Measurements from ENCODE around the gene SLC13A3.
A peak's percentile ranks its signal among the peaks of the same experiment; 100 is the strongest.

SLC13A3 gene

DNA sequence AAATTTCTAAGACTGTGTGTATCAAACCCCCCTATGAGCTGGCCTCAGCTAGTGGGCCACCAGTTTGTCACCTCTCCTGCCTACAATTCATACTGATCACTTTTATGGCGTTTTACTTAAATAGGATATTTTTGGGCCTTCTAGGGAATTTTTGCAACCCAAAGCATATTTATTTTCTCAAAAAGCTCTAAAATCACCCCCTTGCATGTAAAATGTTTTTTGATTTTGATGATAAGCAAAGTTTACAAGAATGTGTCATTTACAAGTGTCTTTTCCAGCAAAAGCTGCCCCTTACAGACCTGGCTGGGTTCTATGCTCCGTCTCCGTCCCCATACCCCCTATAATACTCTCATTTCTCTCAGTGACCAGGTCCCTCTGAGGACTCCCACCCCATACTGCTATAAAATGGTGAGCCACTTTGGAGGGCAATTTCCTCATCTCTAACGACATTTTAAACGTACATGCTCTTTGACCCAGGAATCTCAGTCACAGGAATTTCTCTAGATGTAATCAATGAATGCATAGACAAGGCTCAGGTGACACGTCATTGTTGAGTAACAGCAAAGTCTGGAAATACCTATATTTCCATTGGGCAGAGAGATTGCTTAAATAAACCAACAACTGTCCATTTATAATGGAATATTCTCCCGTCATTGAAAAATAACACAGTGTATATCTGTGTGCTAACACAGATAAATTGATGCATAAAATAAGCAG lies 86.9 kb downstream of the SLC13A3 start:
- H3K36me3 Mint-ChIP-seq (ENCODE audit: low read depth), result no peaks in the 10 kb centered on the region
- no peaks in the 10 kb centered on the region for H3K9me3 Mint-ChIP-seq
- H3K27me3 Mint-ChIP-seq, result peaks cover 16% of the 10 kb centered on the region
- no peak for DNase-seq
- no peak overlapping the region for H3K4me3 Mint-ChIP-seq
- H3K4me1 Mint-ChIP-seq (ENCODE audit: low read depth), result peaks cover 7% of the 10 kb centered on the region
- no peak overlapping the region for H3K27ac Mint-ChIP-seq

DNA sequence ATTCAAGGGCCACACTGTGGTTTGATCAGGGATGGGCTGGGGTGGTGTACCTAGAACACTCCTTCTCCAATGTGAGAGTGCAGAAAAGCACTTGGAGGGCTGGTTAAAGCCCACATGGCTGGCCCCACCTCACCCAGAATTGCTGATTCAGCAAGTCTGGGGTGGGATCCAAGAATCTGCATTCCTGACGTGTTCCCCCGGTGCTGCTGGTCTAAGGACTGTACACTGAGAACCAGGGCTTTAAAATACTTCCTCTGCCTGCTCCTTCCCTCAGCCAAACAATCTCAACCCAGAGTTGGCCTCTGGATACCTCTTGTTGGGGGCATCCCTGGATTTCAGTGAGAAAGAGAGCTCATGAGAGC lies 87.4 kb downstream of the SLC13A3 start:
- Mint-ChIP-seq H3K4me3 (no peak overlapping the region), H3K4me1 (ENCODE audit: low read depth) (peaks cover 10% of the 10 kb centered on the region), H3K27ac (no peak overlapping the region), H3K27me3 (peaks cover 16% of the 10 kb centered on the region), H3K9me3 (no peaks in the 10 kb centered on the region), H3K36me3 (ENCODE audit: low read depth) (no peaks in the 10 kb centered on the region)
- no peak for DNase-seq

DNA sequence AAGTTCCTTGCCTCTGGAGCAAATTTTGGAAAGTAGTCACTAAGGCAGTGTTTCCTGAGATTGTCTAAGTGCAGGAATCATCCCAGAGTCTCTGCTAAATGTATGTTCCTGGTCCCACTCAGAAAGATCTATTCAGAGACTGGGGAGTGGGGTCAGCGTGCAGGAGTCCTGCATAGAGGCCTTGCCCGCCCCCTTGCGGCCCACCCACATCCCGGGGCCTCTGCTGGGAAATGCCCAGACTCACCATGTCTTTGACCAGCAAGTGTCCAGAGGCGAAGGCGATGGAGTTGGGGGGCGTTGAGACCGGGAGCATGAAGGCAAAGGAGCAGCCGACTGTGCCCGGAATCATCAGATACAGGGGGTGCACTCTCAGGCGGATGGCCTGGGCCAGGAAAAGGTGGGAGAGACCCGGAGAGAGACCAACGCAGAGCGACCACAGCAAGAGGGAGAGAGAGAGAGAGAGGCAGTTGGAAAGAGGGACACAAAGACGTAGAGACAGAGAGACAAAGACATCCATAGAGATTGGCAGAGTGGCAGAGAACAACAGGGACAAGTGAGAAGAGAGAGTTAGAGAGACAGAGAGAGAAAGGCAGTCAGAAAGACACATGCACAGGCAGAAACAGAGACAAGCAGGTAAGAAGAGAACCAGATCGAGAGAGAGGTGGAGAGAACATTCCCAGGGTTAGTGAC lies 87.9 kb downstream of the SLC13A3 start:
- Mint-ChIP-seq H3K9me3 (no peaks in the 10 kb centered on the region), H3K27ac (no peak overlapping the region), H3K4me1 (ENCODE audit: low read depth) (peaks cover 15% of the 10 kb centered on the region), H3K36me3 (ENCODE audit: low read depth) (no peaks in the 10 kb centered on the region), H3K4me3 (no peak overlapping the region), H3K27me3 (peaks cover 16% of the 10 kb centered on the region)
- DNase-seq, result no peak

DNA sequence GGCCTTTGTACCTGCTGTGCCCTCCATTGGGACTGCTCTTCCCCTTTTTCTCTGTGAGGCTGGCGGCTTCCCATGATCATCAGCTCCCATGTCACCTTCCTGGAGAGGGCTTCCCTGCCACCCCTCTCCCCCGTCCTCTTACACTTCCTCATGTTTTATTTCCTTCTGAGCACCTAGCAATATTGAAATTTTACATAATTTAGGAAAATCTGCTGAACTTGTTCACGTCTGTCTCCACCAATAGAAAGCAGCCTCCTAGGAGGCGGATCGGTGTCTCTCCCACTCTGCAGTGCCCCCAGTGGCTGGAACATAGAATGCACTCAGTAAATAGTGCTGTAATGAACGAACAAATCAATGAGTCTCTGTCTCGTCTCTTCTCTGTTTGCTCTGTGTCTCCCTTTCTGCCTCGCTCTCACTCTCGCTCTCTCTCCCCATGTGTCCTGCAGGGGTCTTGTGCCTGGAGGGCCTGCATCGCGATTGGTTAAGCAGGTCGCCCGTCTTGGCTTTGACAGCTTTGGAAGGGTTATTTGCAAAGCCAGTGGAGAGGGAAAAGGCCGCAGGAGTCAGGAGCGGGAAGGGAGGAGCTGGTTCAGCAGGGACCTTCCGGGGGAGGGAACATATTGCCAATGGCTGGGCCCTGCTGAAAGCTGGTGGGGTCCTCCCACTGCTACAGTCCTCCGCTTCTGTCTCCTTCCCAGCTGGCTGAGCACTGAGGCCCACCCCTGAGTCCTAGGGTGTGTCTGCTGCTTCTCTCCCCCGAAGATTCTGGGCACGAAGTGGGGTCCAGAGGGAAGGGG lies 88.7 kb downstream of the SLC13A3 start:
- Mint-ChIP-seq H3K36me3 (ENCODE audit: low read depth) (no peaks in the 10 kb centered on the region), H3K27ac (no peak overlapping the region), H3K4me1 (ENCODE audit: low read depth) (peaks cover 22% of the 10 kb centered on the region), H3K4me3 (no peak overlapping the region), H3K9me3 (no peaks in the 10 kb centered on the region), H3K27me3 (peaks cover 14% of the 10 kb centered on the region)
- DNase-seq, result peak; percentile 72

DNA sequence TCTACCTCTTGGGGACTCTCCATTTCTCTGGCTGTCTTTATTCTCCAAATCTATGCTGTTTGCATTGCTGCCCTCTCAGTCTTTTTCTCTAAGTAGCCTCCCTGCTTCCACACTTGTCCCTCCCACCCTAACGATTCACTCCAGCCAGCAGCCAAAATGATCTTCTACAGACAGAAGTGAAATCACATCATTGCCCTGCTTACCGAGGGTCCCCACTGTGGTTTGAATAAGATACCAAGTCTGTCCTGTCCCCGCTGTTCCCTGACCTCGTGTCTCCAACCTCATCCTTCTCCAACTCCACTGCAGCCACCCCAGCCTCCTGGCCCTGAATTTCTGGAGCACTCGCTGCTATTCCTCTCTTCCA lies 89.3 kb downstream of the SLC13A3 start:
- Mint-ChIP-seq H3K4me3 (no peak overlapping the region), H3K27ac (no peak overlapping the region), H3K27me3 (peaks cover 11% of the 10 kb centered on the region), H3K36me3 (ENCODE audit: low read depth) (no peaks in the 10 kb centered on the region), H3K4me1 (ENCODE audit: low read depth) (peaks cover 28% of the 10 kb centered on the region), H3K9me3 (no peaks in the 10 kb centered on the region)
- no peak for DNase-seq

DNA sequence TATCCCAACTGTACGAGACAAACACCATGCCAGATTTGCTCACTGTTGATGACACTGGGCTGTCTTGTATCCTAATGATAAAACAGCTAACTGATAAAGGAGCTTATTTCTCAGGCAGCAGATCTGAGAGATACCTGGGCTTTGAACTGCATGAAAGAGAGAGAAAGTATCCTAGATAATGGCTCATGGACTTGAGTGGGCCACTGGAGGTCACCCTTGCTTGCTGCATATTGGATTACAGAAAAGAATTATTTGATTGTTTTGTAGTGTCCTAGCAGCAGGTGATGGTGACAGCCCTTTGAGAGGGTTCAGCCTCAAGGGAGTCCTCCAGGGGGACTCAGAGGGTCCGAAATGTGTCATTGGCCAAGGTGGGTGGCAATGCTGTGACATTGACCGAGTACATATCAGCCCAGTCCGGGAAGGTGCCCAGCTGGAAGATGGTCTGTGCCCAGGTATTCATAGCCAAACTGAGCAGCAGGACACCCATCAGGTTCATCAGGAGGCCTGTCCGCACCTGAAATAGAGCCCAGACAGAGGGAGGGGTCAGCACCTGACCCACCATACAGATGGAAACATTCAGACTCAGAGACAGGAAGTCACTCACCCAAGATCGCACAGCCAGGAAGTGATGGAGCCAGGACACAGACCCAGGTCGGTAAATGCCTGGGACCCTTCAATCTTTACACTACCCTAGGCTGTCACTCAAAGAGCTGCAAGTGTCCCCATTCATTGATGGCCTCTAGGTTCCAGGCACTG lies 91.4 kb downstream of the SLC13A3 start:
- no peak overlapping the region for H3K27ac Mint-ChIP-seq
- H3K9me3 Mint-ChIP-seq, result no peaks in the 10 kb centered on the region
- DNase-seq, result no peak
- no peaks in the 10 kb centered on the region for H3K36me3 Mint-ChIP-seq (ENCODE audit: low read depth)
- H3K27me3 Mint-ChIP-seq, result peaks cover 2% of the 10 kb centered on the region
- peaks cover 36% of the 10 kb centered on the region for H3K4me1 Mint-ChIP-seq (ENCODE audit: low read depth)
- no peak overlapping the region for H3K4me3 Mint-ChIP-seq

DNA sequence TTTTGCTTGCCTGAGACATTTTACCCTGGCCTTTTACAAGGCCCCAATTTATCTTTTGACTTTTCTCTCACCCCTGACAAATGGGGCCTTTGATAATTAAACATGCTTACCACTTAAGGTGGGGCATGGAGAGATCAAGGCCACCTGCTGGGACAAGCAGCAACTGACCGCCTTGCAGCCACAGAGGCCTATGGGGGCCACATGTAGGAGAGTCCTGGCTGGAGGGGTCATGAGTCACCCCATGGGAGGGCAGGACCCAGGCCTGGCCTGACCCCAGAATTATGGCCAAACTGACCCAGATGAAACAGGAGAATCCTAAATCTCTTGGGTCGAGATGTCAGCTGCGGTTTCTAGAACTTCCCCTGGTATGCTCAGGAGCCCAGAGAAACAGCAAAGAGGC lies 92.3 kb downstream of the SLC13A3 start:
- H3K36me3 Mint-ChIP-seq (ENCODE audit: low read depth), result no peaks in the 10 kb centered on the region
- peaks cover 2% of the 10 kb centered on the region for H3K27me3 Mint-ChIP-seq
- no peak overlapping the region for H3K4me3 Mint-ChIP-seq
- H3K9me3 Mint-ChIP-seq, result no peaks in the 10 kb centered on the region
- H3K4me1 Mint-ChIP-seq (ENCODE audit: low read depth), result peaks cover 40% of the 10 kb centered on the region
- DNase-seq, result no peak
- no peak overlapping the region for H3K27ac Mint-ChIP-seq

DNA sequence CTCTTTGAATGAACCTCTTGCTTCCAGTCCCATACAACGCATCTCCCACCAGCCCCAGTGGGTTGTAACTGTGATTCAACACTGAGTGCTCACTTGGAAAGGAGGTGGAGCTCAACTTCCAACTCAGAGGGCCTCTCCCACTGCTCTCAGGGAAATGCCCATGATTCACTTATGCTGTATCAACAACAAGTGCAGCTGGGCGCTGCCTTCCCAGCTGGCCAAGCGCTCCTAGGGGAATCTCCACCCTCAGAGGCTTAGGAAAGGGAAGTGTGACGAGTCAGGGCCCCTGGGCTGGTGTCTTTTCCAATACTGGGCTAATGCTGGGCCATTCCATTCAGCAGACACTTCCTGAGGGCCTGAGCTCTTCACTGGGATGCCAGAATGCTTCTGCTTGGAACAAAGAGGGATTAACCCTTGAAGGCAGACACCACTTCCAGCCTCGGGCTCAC lies 92.7 kb downstream of the SLC13A3 start:
- H3K27ac Mint-ChIP-seq, result peak overlapping the region; percentile 64
- no peak overlapping the region for H3K4me3 Mint-ChIP-seq
- DNase-seq, result peak; percentile 47
- H3K36me3 Mint-ChIP-seq (ENCODE audit: low read depth), result no peaks in the 10 kb centered on the region
- H3K27me3 Mint-ChIP-seq, result peaks cover 2% of the 10 kb centered on the region
- H3K9me3 Mint-ChIP-seq, result no peaks in the 10 kb centered on the region
- H3K4me1 Mint-ChIP-seq (ENCODE audit: low read depth), result peaks cover 42% of the 10 kb centered on the region

DNA sequence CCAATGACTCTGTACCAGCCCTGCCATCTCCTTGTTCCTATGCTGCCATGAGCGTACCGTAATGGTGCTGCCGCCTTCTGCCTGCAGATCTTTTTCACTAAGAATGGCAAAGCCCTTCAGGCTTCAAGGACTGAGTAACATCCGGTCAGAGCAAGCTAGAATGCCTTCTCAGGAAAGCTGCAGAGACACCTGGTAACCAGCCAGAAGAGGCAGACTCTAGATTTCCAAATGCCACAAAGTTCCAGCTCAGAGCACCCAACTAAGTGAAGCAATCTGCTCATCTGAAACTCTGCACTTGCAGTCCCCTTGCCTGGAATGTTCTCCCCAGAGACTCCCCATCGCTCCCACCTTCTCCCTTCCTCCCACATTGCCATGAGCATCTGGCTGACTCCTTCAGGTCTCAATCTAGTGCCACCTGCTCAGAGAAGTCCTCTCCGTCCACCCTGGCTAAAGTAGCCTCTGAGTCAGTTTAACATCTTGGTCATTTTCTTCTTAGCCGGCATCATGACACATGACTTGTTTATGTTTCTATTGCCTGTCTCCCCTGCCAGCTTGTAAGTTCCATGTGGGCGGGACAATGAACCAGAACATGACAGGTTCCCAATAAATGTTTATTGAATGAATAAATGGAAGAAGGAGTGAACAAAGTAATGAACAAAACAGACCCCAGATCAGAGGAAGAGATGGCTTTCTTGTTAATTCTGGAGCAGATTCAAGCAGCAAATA lies 93.9 kb downstream of the SLC13A3 start:
- Mint-ChIP-seq H3K27ac (no peak overlapping the region), H3K9me3 (no peaks in the 10 kb centered on the region), H3K4me1 (ENCODE audit: low read depth) (peaks cover 53% of the 10 kb centered on the region), H3K36me3 (ENCODE audit: low read depth) (no peaks in the 10 kb centered on the region), H3K27me3 (peaks cover 2% of the 10 kb centered on the region), H3K4me3 (no peak overlapping the region)
- DNase-seq, result no peak

DNA sequence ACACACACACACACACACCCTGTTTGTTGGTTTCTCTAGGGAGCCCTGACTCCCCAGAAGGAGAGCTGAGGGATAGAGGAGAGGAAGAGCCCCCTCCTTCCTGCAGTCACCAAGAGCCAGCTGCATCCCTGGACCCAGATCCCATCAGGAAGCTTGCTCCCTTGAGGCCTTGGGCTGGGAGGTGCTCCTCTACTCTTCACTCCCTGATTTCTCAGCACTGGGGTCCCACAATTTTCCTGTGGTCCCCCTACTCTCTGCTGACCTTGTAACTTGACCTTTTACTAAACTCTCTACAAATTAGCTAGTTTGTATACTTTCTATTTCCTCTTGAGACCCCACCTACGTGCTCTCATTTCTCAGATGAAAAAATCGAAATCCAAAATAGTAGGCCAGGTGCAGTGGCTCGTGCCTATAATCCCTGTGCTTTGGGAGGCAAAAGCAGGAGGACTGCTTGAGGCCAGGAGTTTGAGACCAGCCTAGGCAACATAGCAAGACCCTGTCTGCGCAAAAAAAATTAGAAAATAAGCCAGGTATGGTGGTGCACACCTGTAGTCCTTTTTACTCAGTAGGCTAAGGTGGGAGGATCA lies 95.8 kb downstream of the SLC13A3 start:
- H3K9me3 Mint-ChIP-seq, result no peaks in the 10 kb centered on the region
- peaks cover 2% of the 10 kb centered on the region for H3K27me3 Mint-ChIP-seq
- H3K36me3 Mint-ChIP-seq (ENCODE audit: low read depth), result no peaks in the 10 kb centered on the region
- no peak overlapping the region for H3K4me3 Mint-ChIP-seq
- H3K4me1 Mint-ChIP-seq (ENCODE audit: low read depth), result peaks cover 64% of the 10 kb centered on the region
- DNase-seq, result no peak
- no peak overlapping the region for H3K27ac Mint-ChIP-seq

DNA sequence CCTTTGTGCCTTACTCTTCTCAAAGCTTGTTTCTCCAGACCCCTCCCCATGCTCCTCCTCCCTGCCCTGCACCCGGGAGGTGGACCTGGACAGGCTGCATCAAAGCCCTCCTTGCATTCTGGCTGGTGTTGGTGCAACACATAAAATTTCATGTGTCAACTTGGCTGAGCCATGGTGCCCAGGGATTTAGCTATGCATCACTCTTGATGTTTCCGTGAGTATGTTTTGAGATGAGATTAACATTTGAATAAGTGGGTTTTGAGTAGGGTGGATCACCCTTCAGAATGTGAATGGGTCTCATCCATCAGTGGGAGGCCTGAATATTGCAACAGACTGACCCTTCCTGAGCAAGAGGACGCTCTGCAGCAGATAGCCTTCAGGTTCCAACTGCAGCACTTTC lies 96.4 kb downstream of the SLC13A3 start:
- no peaks in the 10 kb centered on the region for H3K36me3 Mint-ChIP-seq (ENCODE audit: low read depth)
- H3K27me3 Mint-ChIP-seq, result peaks cover 2% of the 10 kb centered on the region
- peaks cover 64% of the 10 kb centered on the region for H3K4me1 Mint-ChIP-seq (ENCODE audit: low read depth)
- DNase-seq, result no peak
- no peak overlapping the region for H3K27ac Mint-ChIP-seq
- no peaks in the 10 kb centered on the region for H3K9me3 Mint-ChIP-seq
- no peak overlapping the region for H3K4me3 Mint-ChIP-seq

DNA sequence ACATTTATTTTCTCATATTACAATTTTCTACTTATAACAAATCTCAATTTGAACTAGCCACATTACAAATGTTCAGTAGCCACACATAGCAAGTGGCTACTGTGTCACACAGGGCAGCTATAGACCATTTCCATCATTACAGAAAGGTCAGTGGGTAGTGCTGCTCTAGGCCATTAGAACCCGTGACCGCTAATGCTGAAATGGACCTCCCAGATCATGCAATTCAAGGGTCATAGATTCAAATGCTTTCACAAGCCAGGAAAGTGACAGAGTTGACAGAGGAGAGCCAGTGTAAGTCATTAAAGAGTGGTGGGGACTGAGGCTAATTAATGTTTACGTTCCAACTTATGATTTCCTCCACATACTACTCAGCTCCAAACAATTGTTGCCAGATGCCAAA lies 97.3 kb downstream of the SLC13A3 start:
- Mint-ChIP-seq H3K9me3 (no peaks in the 10 kb centered on the region), H3K27me3 (peaks cover 2% of the 10 kb centered on the region), H3K4me1 (ENCODE audit: low read depth) (peaks cover 59% of the 10 kb centered on the region), H3K4me3 (no peak overlapping the region), H3K36me3 (ENCODE audit: low read depth) (no peaks in the 10 kb centered on the region), H3K27ac (no peak overlapping the region)
- no peak for DNase-seq

DNA sequence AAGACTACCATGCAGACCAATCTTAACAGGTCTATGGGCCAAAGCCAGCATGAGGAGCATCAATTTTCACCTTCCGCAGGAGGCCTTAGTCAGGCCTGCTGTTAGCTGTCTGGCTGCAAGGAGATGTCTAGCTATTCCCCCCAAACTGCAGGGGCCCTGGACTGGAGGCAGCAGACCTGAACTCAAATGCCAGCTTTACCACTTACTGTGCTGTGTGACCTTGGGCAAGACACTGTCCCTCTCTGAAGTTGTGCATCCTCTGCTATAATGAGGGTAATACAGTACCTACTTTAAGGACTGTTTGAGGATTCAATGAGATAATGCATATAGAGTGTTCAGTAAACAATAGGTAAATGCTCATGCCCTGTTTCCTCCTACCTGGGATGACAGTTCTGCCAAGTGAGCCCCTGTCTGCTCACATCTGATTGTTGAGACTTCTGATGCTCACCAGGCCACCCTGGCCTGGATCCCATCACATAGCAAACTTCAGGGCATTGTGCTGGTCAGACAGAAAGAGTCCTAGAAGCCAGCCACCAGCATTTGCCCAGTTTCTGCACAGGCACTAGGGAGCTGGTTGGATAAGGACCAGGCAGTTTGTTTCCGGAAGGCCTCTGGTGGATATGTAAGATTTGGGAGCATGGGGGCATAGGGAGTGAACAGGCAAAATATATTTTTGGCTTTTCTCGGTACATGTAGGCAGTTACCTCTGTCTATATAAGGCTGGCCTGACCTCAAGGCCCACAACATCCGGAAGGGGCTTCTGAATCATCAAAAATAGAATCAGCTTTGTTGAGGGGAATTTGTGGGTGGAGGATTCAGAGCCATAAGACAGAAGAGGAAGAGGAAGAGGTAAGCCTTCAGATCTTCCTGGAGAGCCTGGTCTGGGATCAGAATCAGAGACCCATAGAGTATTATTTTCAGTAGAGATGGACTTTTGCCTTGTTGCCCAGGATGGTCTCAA lies 98.5 kb downstream of the SLC13A3 start:
- DNase-seq, result peak; percentile 49
- peak overlapping the region; percentile 41 for H3K4me3 Mint-ChIP-seq
- H3K27me3 Mint-ChIP-seq, result peaks cover 2% of the 10 kb centered on the region
- H3K4me1 Mint-ChIP-seq (ENCODE audit: low read depth), result peaks cover 47% of the 10 kb centered on the region
- no peaks in the 10 kb centered on the region for H3K36me3 Mint-ChIP-seq (ENCODE audit: low read depth)
- H3K27ac Mint-ChIP-seq, result peak overlapping the region; percentile 87
- no peaks in the 10 kb centered on the region for H3K9me3 Mint-ChIP-seq
